Amniotic epithelial cell (primary cell): Measurements from ENCODE around the gene SPAG5.

Source experiments
- DNase-seq: peaks from one replicate; pipeline ENCODE4 v3.0.0-alpha.2; 2010; ENCODE audit warnings: low read depth

SPAG5 gene

GRCh38 chr17:28598799-28599310 is at the start of gene SPAG5:
TSS of gene SPAG5 (minus strand) at chr17:28599025. CDS start at chr17:28598946, 79 bp downstream.
- peak; percentile 85 for DNase-seq

DNA sequence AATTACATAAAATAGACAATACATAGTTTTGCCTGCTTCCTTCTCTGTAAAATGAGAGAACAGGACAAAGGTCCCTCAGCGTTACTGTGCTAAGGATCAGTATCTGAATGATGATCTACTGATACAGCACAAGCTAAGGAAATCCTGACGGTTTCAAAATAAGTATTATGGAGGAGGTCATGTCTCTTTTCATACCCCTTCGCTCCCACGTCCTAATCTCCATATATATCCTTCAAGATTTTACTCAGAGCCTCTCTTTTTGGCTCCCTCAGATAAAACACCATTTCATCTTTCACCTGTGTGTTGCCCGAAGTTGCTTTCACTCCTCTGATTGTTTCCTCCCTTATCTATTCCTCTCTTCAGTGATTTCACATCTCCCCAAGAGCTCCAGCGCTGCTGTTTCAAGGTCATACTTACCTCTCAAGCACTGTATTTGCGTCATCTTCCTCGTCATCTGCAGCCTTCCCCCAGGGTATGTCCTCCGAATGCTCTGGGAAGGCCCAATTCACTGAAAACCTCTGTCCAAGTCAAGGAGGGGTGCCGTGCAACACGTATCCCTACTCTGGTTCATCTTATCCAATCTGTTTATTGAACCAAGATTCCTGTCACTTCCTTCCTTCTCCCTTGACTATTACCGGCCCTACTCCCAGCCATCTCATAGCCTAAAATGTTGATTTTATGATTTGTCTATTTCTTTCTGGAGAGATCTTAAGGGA is 47.4 kb upstream of the SPAG5 start:
- peak; percentile 70 for DNase-seq

- no peak for DNase-seq
Observed at GRCh38 chr17:28645576-28645939, 46.7 kb upstream of the SPAG5 start.

DNA sequence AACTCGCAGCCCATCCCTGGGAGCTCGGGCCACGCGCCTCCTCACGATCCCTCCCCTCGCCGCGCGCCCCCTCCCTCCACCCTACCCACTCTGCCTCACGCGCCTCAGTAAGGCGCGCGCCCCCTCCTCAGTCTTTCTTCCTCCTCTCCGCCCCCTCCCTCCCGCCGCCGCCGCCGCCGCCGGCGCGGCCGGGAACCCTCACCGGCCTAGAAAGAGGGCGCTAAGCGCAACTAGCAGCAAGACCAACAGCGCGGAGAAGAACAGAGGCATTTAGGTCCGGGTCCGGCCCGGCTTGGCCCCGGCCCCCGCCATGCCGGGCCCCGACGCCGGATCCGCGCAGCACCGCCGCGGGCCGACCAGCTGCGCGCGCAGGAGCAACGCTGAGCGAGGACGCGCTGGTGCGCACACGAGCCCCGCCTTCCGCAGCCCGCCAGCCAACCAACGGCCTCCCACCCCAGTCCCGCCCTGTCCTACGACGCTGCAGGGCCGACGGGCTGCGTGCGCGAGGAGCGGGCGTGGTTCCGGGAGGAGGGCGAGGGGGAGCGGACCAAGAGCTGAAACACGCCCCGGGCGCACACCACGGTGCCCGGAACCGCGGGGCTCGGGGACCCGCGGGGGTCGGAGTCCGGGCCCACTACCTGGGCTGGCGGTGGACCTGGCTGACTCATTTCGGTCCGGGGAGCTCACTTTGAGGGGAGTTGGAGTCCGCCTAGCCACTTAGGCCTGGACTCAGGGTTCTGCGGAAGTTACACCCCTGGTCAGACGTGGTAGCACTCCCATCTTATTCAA is 46.2 kb upstream of the SPAG5 start, which contains the start of gene BLTP2:
BLTP2 (minus strand) TSS at position 372 of the 789 bp plus-strand sequence; CDS start at position 270, 102 bp downstream.
- peak; percentile 90 for DNase-seq

GRCh38 chr17:28643983-28644786 is 45.4 kb upstream of the SPAG5 start:
- peak; percentile 26 for DNase-seq

DNA sequence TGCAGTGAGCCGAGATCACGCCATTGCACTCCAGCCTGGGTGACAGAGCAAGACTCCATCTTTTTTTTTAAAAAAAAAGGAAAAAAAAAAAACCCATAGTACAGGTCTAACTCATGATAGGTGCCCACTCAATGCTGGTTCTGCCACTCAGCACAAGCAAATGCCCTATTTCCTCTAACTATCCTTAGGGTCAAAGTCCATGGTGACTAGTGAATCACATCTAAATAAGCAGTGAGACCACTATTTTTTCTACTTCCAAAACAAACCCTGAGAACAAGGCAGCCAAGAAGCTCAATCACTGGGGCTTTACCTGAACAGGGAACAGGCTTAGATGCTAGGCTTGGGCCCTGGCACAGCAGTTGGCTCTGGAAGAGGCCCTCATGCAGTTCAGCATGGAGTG is 42.8 kb upstream of the SPAG5 start:
- DNase-seq: no peak

DNA sequence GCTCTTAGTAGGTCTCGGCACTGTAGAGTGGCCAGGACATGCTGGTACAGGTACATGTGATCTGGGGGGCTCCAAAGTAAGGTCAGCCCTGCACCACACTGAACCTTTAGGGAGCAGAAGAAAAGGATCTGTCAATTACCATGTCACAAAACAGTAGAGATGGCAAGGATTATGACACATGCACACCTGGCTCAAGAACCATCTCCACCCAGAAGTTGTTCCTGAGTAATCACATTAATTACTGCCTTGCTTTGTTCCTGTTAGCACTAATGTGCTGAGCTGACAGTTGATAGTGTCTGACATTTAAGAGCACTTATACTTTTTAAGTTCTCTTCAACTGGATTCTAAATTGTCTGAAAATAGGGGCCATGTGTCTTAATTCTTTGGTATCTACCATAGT is 36.7 kb upstream of the SPAG5 start:
- no peak for DNase-seq

- DNase-seq: no peak
Observed at GRCh38 chr17:28634206-28634865, 35.5 kb upstream of the SPAG5 start.

- DNase-seq: no peak
Observed at GRCh38 chr17:28626818-28627217, 28.0 kb upstream of the SPAG5 start.

GRCh38 chr17:28624148-28624547 is 25.3 kb upstream of the SPAG5 start:
- DNase-seq: no peak

DNA sequence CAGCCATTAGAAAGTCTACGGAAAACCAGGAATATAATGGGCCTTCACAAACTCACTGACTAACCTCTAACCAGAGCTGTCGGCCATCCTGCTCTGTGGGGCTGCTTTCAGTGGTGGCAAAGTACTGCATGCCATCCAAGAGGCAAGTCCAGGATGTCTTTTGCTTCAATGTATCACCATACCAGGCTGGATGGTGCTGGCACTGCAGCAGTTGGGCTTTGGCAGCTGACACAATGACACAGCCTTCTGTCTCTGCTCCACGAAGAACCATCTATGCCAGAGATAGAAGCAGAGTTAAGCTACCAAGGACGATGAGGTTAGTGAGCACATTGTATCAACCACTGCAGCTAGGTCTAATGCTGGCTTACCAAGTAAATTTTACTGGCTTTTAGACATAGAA is 24.9 kb upstream of the SPAG5 start:
- no peak for DNase-seq

- no peak for DNase-seq
Observed at GRCh38 chr17:28622186-28622585, 23.4 kb upstream of the SPAG5 start.

- DNase-seq: no peak
Observed at GRCh38 chr17:28620010-28620409, 21.2 kb upstream of the SPAG5 start.

DNA sequence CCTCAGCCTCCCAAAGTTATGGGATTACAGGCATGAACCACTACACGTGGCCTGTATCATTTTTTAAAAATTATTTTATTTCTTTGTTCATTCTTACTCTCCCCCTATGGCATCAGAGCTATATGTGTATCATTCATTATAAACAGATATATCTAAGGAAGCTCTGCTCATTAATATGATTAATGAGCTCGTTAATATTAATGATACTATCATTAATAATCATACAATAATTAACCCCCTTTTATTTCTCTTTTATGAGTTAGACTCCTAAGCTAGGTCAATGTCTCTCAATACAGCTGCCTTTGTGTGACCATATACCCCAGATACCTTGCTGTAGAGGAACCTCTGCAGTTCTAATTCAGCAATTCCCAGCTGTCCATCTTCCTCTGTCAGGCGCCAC is 19.6 kb upstream of the SPAG5 start:
- no peak for DNase-seq

DNA sequence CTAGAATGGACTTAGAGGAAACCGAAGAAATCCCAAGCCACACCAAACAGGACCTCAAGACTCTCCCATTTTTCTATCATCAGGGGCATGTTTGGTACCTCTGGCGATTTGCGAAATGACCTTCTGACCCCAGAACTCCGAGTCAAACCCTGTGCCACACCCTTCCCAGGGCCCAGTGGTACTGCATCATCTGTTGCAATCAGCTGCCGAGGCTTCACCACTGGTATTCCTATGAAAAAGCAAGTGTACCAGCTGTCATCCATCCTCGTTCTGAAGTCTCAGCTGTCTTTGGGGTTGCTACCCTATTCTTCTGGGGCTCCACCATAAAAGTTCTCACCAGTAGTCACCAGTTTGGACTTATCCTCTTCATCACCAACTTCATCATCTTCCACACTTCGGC is 17.5 kb upstream of the SPAG5 start:
- no peak for DNase-seq

DNA sequence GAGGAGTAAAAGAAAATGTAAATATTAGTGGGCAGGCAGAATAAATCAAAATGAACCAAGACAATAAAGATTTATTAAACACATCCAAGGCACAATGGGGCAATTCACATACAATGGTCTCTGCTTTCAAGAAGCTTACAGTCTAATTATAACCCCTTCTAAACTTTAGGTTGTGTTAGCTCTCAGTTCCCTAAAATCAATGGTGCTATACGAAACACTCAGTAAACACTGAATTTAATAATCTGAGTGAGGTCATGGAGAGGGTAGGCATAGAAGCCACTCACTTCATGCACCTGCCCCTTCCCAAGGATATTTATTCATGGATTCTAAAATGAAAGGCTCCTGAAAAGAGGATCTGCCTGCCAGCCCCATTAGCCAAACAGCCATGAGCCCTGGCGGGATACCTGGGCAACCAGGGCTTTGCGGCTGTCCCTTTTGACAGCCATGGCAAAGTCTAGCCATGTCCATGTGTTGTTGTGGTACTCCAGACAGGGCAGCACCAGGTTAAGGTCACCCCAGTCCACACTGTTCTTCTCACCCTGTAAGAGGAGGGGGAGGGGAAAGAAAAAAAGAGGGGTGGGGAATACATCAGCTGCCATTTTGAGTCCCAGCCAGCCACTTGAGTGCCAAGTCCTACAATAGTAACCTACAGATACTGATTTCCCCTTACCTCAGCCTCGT is 16.6 kb upstream of the SPAG5 start:
- DNase-seq: no peak

- DNase-seq: peak; percentile 8
Observed at GRCh38 chr17:28613931-28614381, 15.1 kb upstream of the SPAG5 start, which contains the start of gene RSKR. TSS of gene RSKR (minus strand) at chr17:28614185. CDS start at chr17:28614161, 24 bp downstream.

DNA sequence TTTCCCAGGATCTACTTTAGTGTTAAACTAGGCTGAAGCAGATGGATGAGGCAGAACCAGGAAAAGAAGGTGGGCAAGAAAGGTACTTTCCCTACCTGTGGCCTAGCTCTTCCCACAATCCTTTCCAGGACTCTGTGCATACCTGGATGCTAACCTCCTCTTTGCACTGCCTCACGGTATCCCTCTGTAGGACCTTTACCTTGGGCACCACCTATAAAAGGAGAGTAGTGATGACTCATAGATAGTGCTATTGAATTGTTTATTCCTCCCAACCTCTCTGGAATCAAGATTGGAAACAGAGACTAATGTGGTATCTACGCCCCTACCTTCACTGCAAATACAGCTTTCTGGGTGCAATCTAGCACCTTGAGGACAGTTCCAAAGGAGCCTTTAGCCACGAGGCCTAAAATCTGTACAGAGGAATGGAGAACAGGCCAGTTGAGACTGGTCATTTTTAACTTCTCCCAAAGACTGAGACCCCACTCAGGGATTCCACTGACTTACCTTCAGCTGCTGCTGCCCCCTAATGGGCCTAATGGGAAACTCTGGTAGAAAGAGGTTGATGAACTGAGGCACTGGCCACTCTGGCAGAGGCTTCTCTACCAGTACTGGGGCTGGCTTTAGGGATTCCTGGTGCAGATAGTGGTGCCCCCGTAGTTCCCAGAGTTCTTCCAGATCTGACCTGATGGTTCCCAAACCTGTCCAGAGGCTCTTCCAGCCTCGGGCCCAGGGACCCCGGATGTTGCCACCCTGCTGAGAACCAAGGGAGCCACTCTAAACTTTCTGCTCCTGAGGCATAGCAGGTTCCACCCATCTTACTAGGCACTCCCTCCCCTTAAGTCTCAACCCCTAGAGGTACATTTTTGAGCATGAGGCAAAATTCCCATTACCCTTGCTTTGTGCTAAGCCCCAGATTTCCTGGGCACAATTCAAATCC is 14.4 kb upstream of the SPAG5 start:
- peak; percentile 41 for DNase-seq

GRCh38 chr17:28612531-28612930 is 13.7 kb upstream of the SPAG5 start:
- DNase-seq: no peak

GRCh38 chr17:28610376-28610775 is 11.6 kb upstream of the SPAG5 start:
- DNase-seq: no peak
